H1 (cell line): ENCODE results near the gene GYPC. TPM values are rescaled to one million over a fixed set of nuclear protein-coding genes. Genes with fewer than 3 reads are reported as not detected.
A peak's percentile ranks its signal among the peaks of the same experiment; 100 is the strongest.

Experiments
- CTCF ChIA-PET: fragments of 300-600 bp; sonication (Branson Sonifier 250); formaldehyde crosslinking; loops from one replicate; lab custom pipeline; 2021; ENCODE audit not compliant: partially characterized antibody; lab: Charles Lee
- POLR2A ChIA-PET: fragments of 300-600 bp; sonication (Branson Sonifier 250); formaldehyde crosslinking; loops from one replicate; lab custom pipeline; 2021; ENCODE audit warnings: inconsistent platforms; ENCODE audit not compliant: partially characterized antibody; lab: Charles Lee
- DNase-seq, 2 experiments: peaks; one replicate each; pipeline versions ENCODE4 v3.0.0 to v3.0.0-alpha.2; 2010 to 2022; ENCODE audit warnings: low spot score in 2 of 2, low read depth in 1 of 2, mixed read lengths in 1 of 2
- FAIRE-seq: peaks from 2 replicates; lab custom pipeline; 2011; peaks lifted over from hg19 to GRCh38; lab: Jason Lieb, UNC
- H2AFZ ChIP-seq: 2 replicates; pipeline ENCODE4 v1.8.1; 2012; ENCODE audit warnings: low read length, inconsistent platforms
- H2AK5ac ChIP-seq: 2 replicates; pipeline ENCODE4 v1.6.1; 2013; ENCODE audit warnings: low read depth, low read length
- H2BK120ac ChIP-seq: replicated peaks from 2 replicates; pipeline ENCODE3; 2013; ENCODE audit warnings: low read depth, low read length, inconsistent platforms
- H2BK12ac ChIP-seq: 2 replicates; pipeline ENCODE4 v1.6.1; 2013; ENCODE audit warnings: low read depth, low read length
- H2BK15ac ChIP-seq: 2 replicates; pipeline ENCODE4 v1.6.1; 2013; ENCODE audit warnings: low read length
- H2BK20ac ChIP-seq: 2 replicates; pipeline ENCODE4 v1.6.1; 2013; ENCODE audit warnings: low read length
- H2BK5ac ChIP-seq: 2 replicates; pipeline ENCODE4 v1.6.1; 2013; ENCODE audit warnings: low read depth, low read length
- H3K14ac ChIP-seq: 2 replicates; pipeline ENCODE4 v1.6.1; 2013; ENCODE audit warnings: inconsistent platforms; ENCODE audit not compliant: insufficient read length
- H3K18ac ChIP-seq: 2 replicates; pipeline ENCODE4 v1.6.1; 2013; ENCODE audit warnings: low read length; ENCODE audit errors: extremely low read depth
- H3K23ac ChIP-seq: 2 replicates; pipeline ENCODE4 v1.6.1; 2013; ENCODE audit warnings: inconsistent platforms; ENCODE audit not compliant: insufficient read length
- H3K23me2 ChIP-seq: 2 replicates; pipeline ENCODE4 v1.6.1; 2013; ENCODE audit warnings: low read depth, low read length
- H3K27ac ChIP-seq: 2 replicates; pipeline ENCODE4 v1.6.1; 2011; ENCODE audit warnings: low read depth, low read length, inconsistent platforms
- H3K27me3 ChIP-seq, 4 experiments: replicated peaks in 1 of 4; 1 replicate in 1 of 4; 2 replicates in 3 of 4; pipeline versions ENCODE4 v1.6.1 to v1.8.1; 2011 to 2013; ENCODE audit warnings: low read length in 3 of 4, mild to moderate bottlenecking in 3 of 4, inconsistent platforms in 2 of 4, mixed read lengths in 2 of 4, moderate library complexity in 1 of 4; ENCODE audit not compliant: control insufficient read depth in 3 of 4, insufficient read depth in 3 of 4; ENCODE audit errors: extremely low read depth in 1 of 4
- H3K36me3 ChIP-seq, 4 experiments: 2 replicates each; pipeline versions ENCODE4 v1.6.1 to v1.8.1; 2011 to 2013; ENCODE audit warnings: mild to moderate bottlenecking in 4 of 4, low read length in 3 of 4, moderate library complexity in 2 of 4, control low read depth in 1 of 4, inconsistent platforms in 1 of 4; ENCODE audit not compliant: insufficient read depth in 4 of 4, control insufficient read depth in 2 of 4
- H3K4ac ChIP-seq: replicated peaks from 2 replicates; pipeline ENCODE3; 2013; ENCODE audit warnings: low read length, low read depth, mixed read lengths, inconsistent platforms; ENCODE audit not compliant: insufficient read length
- H3K4me1 ChIP-seq, 4 experiments: replicated peaks in 1 of 4; 1 replicate in 1 of 4; 2 replicates in 3 of 4; pipeline versions ENCODE4 v1.6.1 to v1.8.1; 2011 to 2013; ENCODE audit warnings: low read length in 3 of 4, inconsistent platforms in 2 of 4, mixed read lengths in 1 of 4; ENCODE audit not compliant: insufficient read depth in 4 of 4, control insufficient read depth in 3 of 4
- H3K4me2 ChIP-seq, 2 experiments: 2 replicates each; pipeline versions ENCODE4 v1.6.1 to v1.8.1; 2011 to 2013; ENCODE audit warnings: low read depth in 2 of 2, low read length in 2 of 2, control low read depth in 1 of 2, inconsistent platforms in 1 of 2, mild to moderate bottlenecking in 1 of 2; ENCODE audit not compliant: insufficient read depth in 1 of 2
- H3K4me3 ChIP-seq, 4 experiments: fragments of 200-600, 300-600 bp in 1 of 4; sonication (generic), shearing (Covaris generic), sonication (Bioruptor Twin) in 1 of 4; 2 replicates each; pipeline versions ENCODE4 v1.5.1 to v1.8.1; 2011 to 2016; ENCODE audit warnings: low read length in 4 of 4, low read depth in 3 of 4, control low read depth in 2 of 4, inconsistent platforms in 2 of 4, mild to moderate bottlenecking in 2 of 4, mixed read lengths in 1 of 4, moderate library complexity in 1 of 4; ENCODE audit not compliant: insufficient read depth in 2 of 4; ENCODE audit errors: extremely low read depth in 1 of 4
- H3K56ac ChIP-seq: replicated peaks from 2 replicates; pipeline ENCODE3; 2013; ENCODE audit warnings: low read depth, mild to moderate bottlenecking, mixed read lengths, low read length, inconsistent platforms; ENCODE audit not compliant: insufficient read length
- H3K79me1 ChIP-seq: 2 replicates; pipeline ENCODE4 v1.6.1; 2013; ENCODE audit warnings: low read depth, low read length, control low read depth
- H3K79me2 ChIP-seq, 2 experiments: 2 replicates each; pipeline versions ENCODE4 v1.6.1 to v1.8.1; 2012 to 2013; ENCODE audit warnings: low read length in 2 of 2, mild to moderate bottlenecking in 2 of 2, inconsistent platforms in 1 of 2; ENCODE audit not compliant: insufficient read depth in 2 of 2, control insufficient read depth in 1 of 2
- H3K9ac ChIP-seq, 4 experiments: replicated peaks in 1 of 4; 1 replicate in 1 of 4; 2 replicates in 3 of 4; pipeline versions ENCODE4 v1.6.1 to v1.8.1; 2011 to 2013; ENCODE audit warnings: low read depth in 3 of 4, low read length in 3 of 4, control low read depth in 2 of 4, mild to moderate bottlenecking in 2 of 4, moderate library complexity in 2 of 4, inconsistent platforms in 1 of 4; ENCODE audit errors: extremely low read depth in 1 of 4
- H3K9me3 ChIP-seq, 2 experiments: 2 replicates each; pipeline versions ENCODE4 v1.6.1 to v1.8.1; 2012 to 2013; ENCODE audit warnings: mild to moderate bottlenecking in 2 of 2, moderate library complexity in 2 of 2, control low read depth in 1 of 2, inconsistent platforms in 1 of 2, low read depth in 1 of 2, low read length in 1 of 2, mixed read lengths in 1 of 2; ENCODE audit not compliant: insufficient read depth in 2 of 2
- H4K20me1 ChIP-seq, 2 experiments: replicated peaks in 1 of 2; 2 replicates each; pipeline versions ENCODE3 to v1.8.1; 2011 to 2013; ENCODE audit warnings: inconsistent platforms in 2 of 2, low read length in 2 of 2, mild to moderate bottlenecking in 1 of 2; ENCODE audit not compliant: insufficient read depth in 2 of 2, control insufficient read depth in 1 of 2
- H4K5ac ChIP-seq: 2 replicates; pipeline ENCODE4 v1.6.1; 2013; ENCODE audit warnings: low read length, low read depth, mixed read lengths, inconsistent platforms; ENCODE audit not compliant: insufficient read length
- H4K8ac ChIP-seq: 2 replicates; pipeline ENCODE4 v1.8.0; 2013; ENCODE audit warnings: mild to moderate bottlenecking, moderate library complexity, low read length, inconsistent platforms; ENCODE audit not compliant: insufficient read depth; ENCODE audit errors: extremely low read depth
- H4K91ac ChIP-seq: replicated peaks from 2 replicates; pipeline ENCODE3; 2013; ENCODE audit warnings: low read length, mixed read lengths, inconsistent platforms; ENCODE audit not compliant: insufficient read length
- ASH2L ChIP-seq: fragments of 200-600, 300-600 bp; sonication (generic); IDR thresholded peaks from one replicate; pipeline ENCODE4 v1.7.1; 2017; ENCODE audit warnings: low read length
- CBX5 ChIP-seq: fragments of 300-800, 300-1000 bp; sonication (generic); IDR thresholded peaks from 2 replicates; pipeline ENCODE4 v1.7.1; 2016; ENCODE audit warnings: antibody characterized with exemption, low read length, low read depth
- CHD2 ChIP-seq: IDR thresholded peaks from 2 replicates; pipeline ENCODE4 v1.6.1; 2012; ENCODE audit warnings: low read length, improper control_type of control experiment
- HDAC2 ChIP-seq, 2 experiments: fragments of 300-600 bp in 1 of 2; sonication (generic) in 1 of 2; IDR thresholded peaks; 2 replicates each; pipeline ENCODE4 v1.6.1; 2011 to 2012; ENCODE audit warnings: low read depth in 2 of 2, low read length in 2 of 2, mild to moderate bottlenecking in 2 of 2, moderate library complexity in 2 of 2, borderline replicate concordance in 1 of 2, inconsistent platforms in 1 of 2
- POLR2A ChIP-seq, 2 experiments: IDR thresholded peaks; 1 replicate in 1 of 2; 2 replicates in 1 of 2; pipeline ENCODE4 v1.6.1; 2011; ENCODE audit warnings: low read depth in 2 of 2, low read length in 2 of 2, mild to moderate bottlenecking in 2 of 2; ENCODE audit errors: control extremely low read depth in 1 of 2
- SUZ12 ChIP-seq: fragments of 200-600 bp; sonication (generic); IDR thresholded peaks from 2 replicates; pipeline ENCODE4 v1.6.1; 2012; ENCODE audit warnings: mild to moderate bottlenecking, inconsistent platforms, low read length, moderate library complexity, mixed read lengths
- WGBS, 2 experiments: shearing (Covaris generic) in 1 of 2; methylation state at CpG; one replicate each; pipeline versions ENCODE4 v1.1.6 to v1.1.7; 2013 to 2015; ENCODE audit warnings: low lambda C conversion rate in 2 of 2, mixed read lengths in 2 of 2, inconsistent platforms in 1 of 2, low coverage in 1 of 2, missing lambda C conversion rate in 1 of 2; ENCODE audit not compliant: insufficient replicate concordance in 2 of 2, insufficient coverage in 1 of 2, insufficient read length in 1 of 2; ENCODE audit errors: extremely low coverage in 1 of 2, missing lambda C conversion rate in 1 of 2; 5-methylcytosine and 5-hydroxymethylcytosine counted together
- polyA plus RNA-seq, 7 experiments: library from polyadenylated mRNA; depleted of rRNA in 3 of 7; stranded (reverse) in 5 of 7; unstranded in 2 of 7; fragments of >200 nt in 5 of 7; fragments of 200-250 nt in 2 of 7; gene quantifications; 1 replicate in 5 of 7; 2 replicates in 1 of 7; 4 replicates in 1 of 7; pipeline versions ENCODE4 v1.2.1 to v1.2.3, GENCODE V29; 2011 to 2013; ENCODE audit warnings: missing spikeins in 2 of 7, mixed read lengths in 2 of 7
- total RNA-seq: library from RNA; stranded (reverse); fragmentation: NEBNext Ultra II Directional; extraction: Animal tissue kit (Norgen Biotek cat#: 25700); gene quantifications from 2 replicates; pipeline ENCODE4 v1.2.1, GENCODE V29; 2021
- TF ChIP-seq, protein P1 (sequence below): IDR thresholded peaks from 2 replicates; pipeline ENCODE4 v1.6.1; 2011; ENCODE audit warnings: low read depth, mild to moderate bottlenecking, low read length; ENCODE audit not compliant: insufficient read depth

Gene GYPC
- total and polyA plus RNA-seq, 2 of the 8 experiments (the other 6 are each of a cell fraction or from before 2014, with no cell fraction given): 26.8 to 53.6 TPM

DNA sequence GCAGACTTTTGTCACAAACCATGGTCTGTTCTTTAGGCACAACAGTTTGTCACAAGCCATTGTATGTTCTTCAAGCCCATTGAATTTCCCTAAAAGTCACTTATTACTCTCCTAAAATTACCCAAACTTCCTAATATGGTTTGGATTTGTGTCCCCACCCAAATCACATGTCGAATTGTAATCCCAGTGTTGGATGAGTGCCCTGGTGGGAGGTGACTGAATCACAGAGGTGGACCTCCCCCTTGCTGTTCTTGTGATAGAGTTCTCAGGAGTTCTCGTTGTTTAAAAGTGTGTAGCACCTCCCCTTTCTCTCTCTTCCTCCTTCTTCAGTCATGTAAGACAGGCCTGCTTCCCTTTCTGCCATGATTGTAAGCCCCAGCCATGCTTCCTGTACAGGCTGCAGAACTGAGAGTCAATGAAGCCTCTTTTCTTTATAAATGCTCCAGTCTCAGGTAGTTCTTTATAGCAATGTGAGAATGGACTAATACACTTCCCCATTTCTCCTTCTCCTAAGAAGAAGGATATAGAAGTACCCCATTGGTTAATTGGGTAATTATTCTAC is 11.2 kb upstream of the GYPC start:
- no peak overlapping the region; the same call in 1 of the 2 replicates for H2BK15ac ChIP-seq
- H3K36me3 ChIP-seq: no peaks in the 10 kb centered on the region
- H3K56ac ChIP-seq: no peak overlapping the region
- H3K27me3 ChIP-seq: no peaks in the 10 kb centered on the region
- no peak overlapping the region for H2BK5ac ChIP-seq
- H3K79me1 ChIP-seq: no peaks in the 10 kb centered on the region
- no peak overlapping the region for H4K91ac ChIP-seq
- peaks cover 0 to 5% (median 4%) of the 10 kb centered on the region in 4 experiments; a peak in 2 of 7 replicates for H3K4me1 ChIP-seq
- H4K20me1 ChIP-seq: no peaks in the 10 kb centered on the region
- no peak overlapping the region for H3K27ac ChIP-seq
- ChIA-PET CTCF (interaction anchor here (1.0 to 2.4 kb wide), 5 partner anchors 10 to 289 kb away, joined by 3 to 16 read pairs (median 3); no protein-coding TSS in a partner anchor), POLR2A (no interaction called here)
- no peak overlapping the region for H2BK120ac ChIP-seq
- no peaks in the 10 kb centered on the region for H3K9me3 ChIP-seq
- no peak for FAIRE-seq
- no peak overlapping the region for H3K4me3 ChIP-seq
- no peak overlapping the region for H4K5ac ChIP-seq
- no peak overlapping the region for H3K4me2 ChIP-seq
- no peak overlapping the region for H3K4ac ChIP-seq
- H2AK5ac ChIP-seq: no peak overlapping the region
- no peaks in the 10 kb centered on the region for H3K23me2 ChIP-seq
- H3K23ac ChIP-seq: no peak overlapping the region
- H2AFZ ChIP-seq: no peak overlapping the region
- peak in 1 of 2 experiments; percentile 6 for DNase-seq
- TF ChIP-seq CHD2 (no peak), HDAC2 (IDR thresholded peaks at IDR 0.05; ENCODE audit: borderline replicate concordance in 1 of 2, low read depth in 2 of 2, low read length in 2 of 2) (no peak), POLR2A (IDR thresholded peaks at IDR 0.05; ENCODE audit: control extremely low read depth in 1 of 2, low read depth in 2 of 2, low read length in 2 of 2) (no peak), ASH2L (no peak), SUZ12 (no peak), CBX5 (no peak)
- TF ChIP-seq, protein P1, sequence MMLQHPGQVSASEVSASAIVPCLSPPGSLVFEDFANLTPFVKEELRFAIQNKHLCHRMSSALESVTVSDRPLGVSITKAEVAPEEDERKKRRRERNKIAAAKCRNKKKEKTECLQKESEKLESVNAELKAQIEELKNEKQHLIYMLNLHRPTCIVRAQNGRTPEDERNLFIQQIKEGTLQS: no peak
- no peak overlapping the region for H2BK20ac ChIP-seq
- H4K8ac ChIP-seq: no peak overlapping the region
- no peak overlapping the region for H3K18ac ChIP-seq
- H3K14ac ChIP-seq: no peak overlapping the region
- WGBS, 2 experiments: 86% methylated on average over 2 of the region's 2 CpGs; no CpG with 5 or more reads in 1 of the 2 experiments
- no peak overlapping the region for H3K9ac ChIP-seq
- no peak overlapping the region for H2BK12ac ChIP-seq
- no peaks in the 10 kb centered on the region; a peak in 1 of 4 replicates for H3K79me2 ChIP-seq
